NCI-H128 (cell line): ENCODE results near the gene DAZAP1.
"Not testable (repeated sequence)": the region's sequence is repeated elsewhere in the genome, so short reads cannot be mapped to it uniquely, and the experiment has no call there.

Experiments used
- DNase-seq: peaks from one replicate; lab custom pipeline; 2025; ENCODE audit not compliant: unreplicated experiment; lab: John Stamatoyannopoulos, UW

Gene DAZAP1

GRCh38 chr19:1439525-1440417 lies 32.4 kb downstream of the DAZAP1 start:
- not testable (repeated sequence) for DNase-seq

GRCh38 chr19:1440418-1440801 lies 33.0 kb downstream of the DAZAP1 start:
- DNase-seq = no peak

DNA sequence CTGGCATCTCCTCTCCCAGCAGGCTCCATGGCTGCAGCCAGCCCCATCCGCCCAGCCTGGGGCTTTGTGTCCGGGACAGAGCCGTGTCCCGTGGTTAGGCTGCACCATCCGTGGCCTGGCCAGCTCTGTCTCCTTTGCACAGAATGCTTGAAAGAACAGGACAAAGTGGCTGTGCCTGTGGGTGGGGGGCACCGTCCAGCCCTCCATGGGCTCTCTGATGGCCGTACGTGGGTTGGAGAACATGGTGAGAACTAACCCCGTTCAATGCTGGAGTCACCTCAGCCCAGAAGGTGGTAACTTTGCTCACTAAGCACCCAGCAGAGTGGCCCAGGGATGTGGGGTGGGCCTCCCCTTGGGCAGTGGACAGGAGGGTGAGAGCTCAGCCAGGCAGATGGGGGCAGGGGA lies 33.6 kb downstream of the DAZAP1 start:
- DNase-seq = no peak

DNA sequence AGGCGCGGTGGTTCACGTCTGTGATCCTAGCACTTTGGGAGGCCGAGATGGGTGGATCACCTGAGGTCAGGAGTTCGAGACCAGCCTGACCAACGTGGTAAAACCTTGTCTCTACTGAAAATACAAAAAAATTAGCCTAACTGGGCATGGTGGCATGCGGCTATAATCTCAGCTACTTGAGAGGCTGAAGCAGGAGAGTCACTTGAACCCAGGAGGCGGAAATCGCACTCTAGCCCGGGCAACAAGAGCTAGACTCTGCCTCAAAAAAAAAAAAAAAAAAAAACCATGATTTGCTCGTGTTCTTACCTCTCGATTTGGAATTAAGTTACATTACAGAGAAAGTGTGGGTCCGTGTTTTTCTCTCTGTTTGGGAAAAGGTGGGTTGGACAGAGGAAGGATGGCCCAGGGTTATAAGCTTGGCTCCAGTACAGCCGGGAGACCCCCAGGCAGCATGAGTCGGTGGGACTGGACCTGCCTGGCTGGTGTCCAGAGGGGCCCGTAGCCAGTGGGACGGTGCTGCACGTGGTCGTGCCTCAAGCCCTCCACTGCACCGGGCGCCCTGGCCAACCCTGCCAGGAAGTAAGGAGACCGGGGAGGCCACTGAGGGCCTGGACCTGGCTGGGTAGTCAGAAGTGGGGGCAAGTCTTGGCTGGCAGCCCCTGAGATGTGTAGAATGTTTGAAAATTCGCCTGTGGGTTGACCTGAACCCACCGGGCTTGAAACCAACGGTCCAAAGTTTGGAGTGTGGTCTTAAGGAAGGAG lies 34.5 kb downstream of the DAZAP1 start:
- DNase-seq = no peak

GRCh38 chr19:1445185-1445931 lies 38.0 kb downstream of the DAZAP1 start:
- DNase-seq = peak; percentile 21

DNA sequence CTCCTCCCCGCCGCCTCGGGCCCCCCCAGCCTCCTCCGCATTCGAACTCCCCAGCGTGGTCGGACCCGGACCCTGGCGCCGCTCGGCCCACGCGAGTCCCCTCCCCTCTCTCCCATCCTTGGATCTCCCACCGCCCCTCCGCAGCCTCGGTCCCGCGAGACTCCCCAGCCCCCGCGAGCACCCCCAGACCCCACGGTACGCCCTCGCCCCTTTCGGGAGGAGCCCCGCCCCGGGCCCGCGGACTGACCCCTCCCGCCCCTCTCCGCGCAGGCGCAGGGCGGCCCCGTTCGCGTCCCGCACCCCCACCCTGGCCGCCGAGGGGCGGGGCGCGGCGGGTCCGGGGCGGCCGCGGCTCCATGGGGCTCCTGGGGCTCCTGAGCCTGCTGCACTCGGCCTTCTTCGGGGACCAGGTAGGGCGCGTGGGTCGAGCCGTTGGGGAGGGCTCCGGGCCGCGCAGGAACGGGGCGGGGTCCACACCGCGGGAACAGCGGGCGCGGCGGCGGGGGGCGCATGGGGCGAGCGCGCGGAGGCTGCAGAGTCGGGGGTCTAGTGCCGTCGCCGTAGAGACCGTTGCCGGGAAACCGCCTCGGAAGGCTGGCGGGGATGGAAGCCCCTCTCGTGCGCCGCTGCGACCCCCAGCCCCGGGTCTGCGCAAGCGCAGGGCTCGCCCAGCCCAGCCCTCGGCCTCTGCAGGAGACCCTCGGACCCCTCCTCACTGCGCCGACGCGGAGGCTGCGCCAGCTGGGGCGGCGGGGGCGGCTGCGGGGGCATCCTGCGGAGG lies 38.7 kb downstream of the DAZAP1 start:
- DNase-seq = peak; percentile 57

DNA sequence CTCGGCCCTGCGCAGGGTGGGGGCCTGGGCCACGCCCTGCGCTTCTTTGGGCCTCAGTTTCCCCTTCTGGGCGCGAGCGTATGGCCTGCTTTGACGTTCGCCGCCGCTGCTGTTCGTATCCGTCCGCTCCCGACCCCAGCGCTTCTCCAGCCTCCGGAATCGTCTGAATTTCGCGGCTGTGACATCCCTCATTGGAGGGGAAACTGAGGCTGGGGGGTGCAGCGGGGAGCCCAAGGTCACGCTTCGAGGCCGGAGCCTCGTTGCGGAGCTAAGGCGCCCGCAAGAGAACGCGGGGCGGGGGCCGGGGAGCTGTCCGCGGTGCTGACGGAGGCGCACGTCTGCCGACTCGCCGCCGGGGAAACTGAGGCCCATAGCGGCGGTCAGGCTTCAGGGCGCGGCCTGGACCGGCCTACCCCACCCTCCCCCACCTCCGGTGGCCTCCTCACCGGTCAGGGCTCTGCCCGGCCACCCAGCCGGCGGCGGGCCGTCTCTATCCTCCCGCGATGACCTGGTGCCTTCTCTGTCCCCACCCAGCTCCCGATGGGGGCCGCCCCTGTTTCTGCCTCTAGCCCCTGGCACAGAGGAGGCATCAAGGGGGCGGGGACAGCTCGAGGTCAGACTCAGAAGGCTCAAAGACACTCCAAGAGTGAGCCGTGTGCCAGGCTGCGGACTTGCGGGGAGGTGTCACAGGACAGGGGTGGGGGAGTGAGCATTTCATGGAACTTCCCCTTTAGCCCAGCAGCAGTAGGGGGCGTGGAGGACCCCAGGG lies 39.5 kb downstream of the DAZAP1 start:
- DNase-seq = no peak

- no peak for DNase-seq
Measured at GRCh38 chr19:1447504-1447903, 40.1 kb downstream of the DAZAP1 start.

DNA sequence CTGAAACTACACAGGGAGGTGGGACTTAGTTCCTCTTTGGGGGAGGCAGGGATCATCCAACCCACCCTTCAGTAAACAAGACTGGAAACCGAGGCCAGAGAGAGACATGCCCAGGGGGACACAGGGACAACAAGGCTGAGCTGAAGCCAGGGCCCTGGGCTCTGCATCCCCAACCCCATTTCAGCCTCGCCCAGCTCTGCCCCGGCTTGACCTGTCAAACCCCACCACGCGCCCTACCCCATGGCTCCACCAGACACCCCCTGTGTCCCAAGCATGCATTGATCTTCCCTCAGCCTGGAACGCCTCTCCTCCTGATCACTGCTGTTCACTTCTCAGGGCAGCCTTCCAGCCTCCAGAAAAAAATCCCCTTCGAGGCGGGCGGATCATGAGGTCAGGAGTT lies 40.6 kb downstream of the DAZAP1 start:
- DNase-seq = no peak

- DNase-seq = peak; percentile 60
Measured at GRCh38 chr19:1449467-1450442, 42.4 kb downstream of the DAZAP1 start, which contains the start of gene APC2. Gene APC2, plus strand, starts transcription at chr19:1450121. Its CDS starts 2,881 bp downstream, at chr19:1453002.

GRCh38 chr19:1450735-1451731 lies 43.6 kb downstream of the DAZAP1 start:
- DNase-seq = no peak

DNA sequence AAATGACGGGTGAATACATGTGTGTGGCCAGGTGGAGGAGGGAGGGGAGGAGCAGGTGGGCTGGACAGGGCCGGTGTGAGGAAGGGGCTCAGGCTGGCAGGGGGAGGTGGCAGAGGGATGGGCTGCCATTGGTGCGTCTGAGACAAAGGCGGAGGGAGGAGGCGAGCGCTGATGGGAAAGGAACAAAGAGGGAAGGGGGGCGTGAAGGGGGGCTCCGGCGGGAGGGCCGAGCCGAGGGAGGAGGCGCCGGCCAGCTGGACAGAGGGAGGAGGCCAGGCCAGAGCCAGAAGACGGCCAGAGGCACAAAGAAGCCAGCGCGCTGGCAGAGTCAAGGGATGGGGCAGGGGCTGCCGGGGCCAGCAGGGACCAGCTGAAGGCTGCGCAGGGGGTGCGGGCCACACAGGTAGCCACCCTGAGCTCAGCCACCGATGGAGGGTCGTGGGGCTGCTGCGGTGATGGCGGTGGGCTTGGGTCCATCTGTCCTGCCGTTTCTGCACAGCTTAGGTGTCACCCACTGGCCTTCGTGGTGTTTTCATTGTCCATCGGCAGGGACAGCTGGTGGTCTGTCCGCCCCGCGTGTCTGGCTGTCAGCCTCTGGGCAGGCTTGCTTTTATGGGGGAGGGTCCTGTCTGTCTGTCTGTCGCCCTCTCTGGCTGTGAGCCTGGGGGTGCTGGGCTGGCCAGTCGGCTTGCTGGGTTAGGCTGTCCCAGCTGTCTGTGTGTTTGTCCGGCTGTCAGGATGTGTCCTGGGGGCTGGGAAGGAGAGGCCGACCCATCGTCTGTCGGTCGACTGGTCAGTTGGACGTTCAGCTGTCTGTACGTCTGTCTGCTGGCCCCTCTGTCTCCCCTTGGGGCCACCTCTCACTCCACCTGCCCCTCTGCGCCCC lies 44.8 kb downstream of the DAZAP1 start:
- no peak for DNase-seq

DNA sequence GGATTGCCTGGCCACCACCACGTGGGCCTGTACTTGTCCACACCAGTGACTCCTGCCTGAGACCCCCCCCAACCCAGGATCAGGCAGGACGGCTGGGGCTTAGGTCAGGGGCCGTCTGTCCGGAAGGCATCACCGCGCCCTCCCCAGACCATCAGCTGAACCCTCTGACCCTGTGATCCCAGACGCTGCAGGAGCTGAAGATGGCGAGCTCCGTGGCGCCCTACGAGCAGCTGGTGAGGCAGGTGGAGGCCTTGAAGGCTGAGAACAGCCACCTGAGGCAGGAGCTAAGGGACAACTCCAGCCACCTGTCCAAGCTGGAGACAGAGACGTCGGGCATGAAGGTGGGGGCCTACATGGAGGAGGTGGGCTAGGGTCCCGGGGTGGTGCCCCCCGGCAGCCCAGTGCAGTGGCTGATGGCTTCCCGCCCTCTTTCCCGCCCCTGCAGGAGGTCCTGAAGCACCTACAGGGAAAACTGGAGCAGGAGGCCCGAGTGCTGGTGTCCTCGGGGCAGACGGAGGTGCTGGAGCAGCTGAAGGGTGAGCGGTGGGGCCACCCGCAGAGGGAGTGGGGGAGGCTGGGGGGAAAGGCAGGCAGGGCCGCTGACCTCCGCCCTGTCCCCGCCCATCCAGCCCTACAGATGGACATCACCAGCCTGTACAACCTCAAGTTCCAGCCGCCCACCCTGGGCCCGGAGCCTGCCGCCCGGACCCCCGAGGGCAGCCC lies 45.6 kb downstream of the DAZAP1 start:
- no peak for DNase-seq

GRCh38 chr19:1453525-1454364 lies 46.4 kb downstream of the DAZAP1 start:
- DNase-seq = no peak

DNA sequence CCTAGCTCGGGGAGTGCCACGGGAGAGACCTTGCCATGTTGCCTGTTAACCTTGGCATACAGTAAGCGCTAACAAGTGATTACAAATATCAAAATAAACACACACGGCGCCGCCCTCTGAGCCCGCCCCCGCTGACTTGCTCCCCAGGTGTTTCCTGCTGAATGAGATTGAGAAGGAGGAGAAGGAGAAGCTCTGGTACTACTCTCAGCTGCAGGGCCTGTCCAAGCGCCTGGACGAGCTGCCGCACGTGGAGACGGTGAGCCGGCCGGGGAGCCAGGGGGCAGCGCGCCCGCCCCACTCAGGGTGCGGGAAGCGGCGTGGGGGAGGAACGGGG lies 47.6 kb downstream of the DAZAP1 start:
- no peak for DNase-seq
